ENCODE measurements around the gene XYLB. TPM values are rescaled to one million over a fixed set of nuclear protein-coding genes. Genes with fewer than 3 reads are reported as not detected.
"Not testable (repeated sequence)": the region's sequence is repeated elsewhere in the genome, so short reads cannot be mapped to it uniquely, and the experiment has no call there.

The XYLB gene
- total RNA-seq, result 5.6 TPM

- peak; percentile 49 for DNase-seq
Observed at GRCh38 chr3:38346587-38347410, at the start of gene XYLB. Gene XYLB, plus strand, starts transcription at chr3:38346785. Its CDS starts 84 bp downstream, at chr3:38346869.

DNA sequence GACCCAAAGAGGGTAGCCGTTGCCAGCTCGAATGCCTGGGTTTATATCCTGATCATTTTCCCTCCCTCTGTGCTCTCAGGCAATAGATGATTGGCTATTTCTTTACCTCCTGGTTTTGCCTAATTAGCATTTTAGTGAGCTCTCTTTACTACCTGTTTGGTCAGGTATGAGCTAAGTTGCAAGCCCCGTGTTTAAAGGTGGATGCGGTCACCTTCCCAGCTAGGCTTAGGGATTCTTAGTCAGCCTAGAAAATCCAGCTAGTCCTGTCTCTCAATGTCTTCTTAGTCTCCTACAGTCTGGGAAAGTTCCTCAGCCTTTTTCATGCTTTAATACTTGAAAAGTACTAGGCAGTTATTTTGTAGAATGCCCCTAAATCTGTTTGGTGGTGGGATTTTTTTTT lies 49.5 kb upstream of the XYLB start:
- DNase-seq, result not testable (repeated sequence)

DNA sequence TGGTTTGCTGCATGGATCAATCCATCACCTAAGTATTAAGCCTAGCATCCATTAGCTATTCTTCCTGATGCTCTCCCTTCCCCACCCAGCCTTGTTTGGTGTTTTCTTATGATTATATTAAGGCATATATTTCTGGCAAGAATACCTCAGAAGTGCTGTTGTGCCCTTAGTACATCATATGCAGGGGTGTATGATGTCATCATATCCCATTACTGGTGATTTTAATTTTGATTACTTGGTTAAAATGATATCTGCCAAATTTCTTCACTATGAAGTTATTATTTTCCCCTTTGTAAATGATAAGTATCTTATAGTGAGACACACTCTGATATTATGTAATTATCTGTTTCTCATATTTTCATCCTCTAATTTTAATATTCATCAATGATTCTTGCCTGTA lies 49.0 kb upstream of the XYLB start:
- no peak for DNase-seq

DNA sequence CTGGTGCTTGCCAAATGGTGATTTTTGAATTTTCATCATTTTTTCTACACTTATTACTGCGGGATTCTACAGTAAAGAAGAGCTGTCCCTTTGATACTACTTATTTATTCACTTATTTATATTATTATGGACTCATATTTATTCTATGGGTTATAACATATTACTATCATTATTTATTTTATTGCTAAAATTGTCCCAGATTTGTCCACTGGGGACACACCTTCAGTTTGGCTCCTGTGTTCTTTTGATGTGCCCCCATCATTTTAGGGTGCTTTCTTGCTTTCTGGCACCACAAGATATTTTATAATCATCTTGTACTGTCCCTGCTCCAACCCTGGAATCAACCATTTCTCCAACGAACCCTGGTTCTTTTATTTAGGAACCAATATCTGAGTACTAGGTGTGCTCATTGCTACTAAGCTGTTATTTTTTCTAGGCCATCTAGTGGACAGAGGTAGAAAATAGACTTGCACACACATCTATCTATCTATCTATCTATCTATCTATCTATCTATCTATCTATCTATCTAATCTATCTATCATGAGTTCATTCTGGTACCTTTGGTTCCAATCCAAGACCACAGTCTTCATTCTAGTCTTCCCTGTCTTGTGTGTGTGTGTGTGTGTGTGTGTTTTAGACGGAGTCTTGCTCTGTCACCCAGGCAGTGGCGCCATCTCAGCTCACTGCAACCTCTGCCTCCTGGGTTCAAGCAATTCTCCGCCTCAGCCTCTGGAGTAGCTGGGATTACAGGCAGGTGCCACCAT lies 48.5 kb upstream of the XYLB start:
- DNase-seq, result no peak

DNA sequence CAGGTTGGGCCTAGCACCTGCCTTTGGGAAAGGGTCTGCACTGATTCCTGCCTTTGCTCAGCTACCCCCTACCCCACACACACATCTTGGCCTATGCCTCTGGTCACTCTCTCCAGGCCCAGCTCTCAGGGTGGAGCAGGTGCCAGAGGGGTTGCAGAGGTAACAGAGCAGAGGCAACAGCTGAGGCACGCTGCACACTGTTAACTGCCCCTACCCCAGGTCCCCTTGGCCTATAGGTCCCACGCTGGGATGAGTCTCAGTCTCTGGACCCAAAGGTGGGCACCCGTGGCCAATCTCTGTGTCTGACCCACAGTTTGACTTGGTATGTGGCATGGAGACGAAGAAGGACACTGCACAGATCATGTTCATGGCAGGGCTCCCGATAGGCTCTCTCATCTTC lies 39.6 kb upstream of the XYLB start:
- DNase-seq, result no peak

DNA sequence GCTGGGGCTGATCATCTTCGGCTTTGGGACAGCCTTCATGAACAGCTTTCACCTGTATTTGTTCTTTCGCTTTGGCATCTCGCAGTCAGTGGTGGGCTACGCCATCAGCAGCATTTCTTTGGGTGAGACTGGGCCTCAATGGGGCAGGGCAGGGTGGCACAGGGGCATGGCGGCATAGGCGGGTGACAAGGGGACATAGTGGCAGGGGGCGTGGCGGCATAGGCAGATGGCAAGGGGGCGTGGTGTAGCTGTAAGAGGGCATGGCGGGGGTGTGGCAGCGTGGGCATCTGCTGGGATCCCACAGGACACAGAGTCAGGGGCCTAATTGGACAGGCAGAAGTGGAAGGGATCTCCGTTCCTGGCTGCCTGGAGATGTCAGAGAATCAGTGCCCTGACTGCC lies 39.0 kb upstream of the XYLB start:
- DNase-seq, result no peak

DNA sequence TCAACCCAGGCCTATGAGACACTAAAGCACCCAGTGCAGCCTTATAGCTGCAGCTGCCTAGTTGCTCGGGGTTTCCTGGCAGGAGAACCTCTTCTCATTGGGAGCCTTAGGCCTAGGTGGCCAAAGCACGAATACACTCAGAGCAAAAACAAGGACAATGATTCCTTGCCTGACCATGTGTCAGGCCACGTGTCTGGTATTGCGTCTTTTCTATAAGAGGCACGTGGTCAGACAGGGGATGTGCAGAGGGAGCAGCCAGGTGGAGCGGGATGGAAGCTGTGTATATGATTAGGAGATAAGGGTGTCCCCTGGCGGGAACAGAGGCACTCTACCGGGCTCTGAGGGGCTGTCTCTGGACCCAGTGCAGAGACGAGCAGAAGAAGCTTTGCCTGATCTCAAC lies 38.1 kb upstream of the XYLB start:
- DNase-seq, result no peak

DNA sequence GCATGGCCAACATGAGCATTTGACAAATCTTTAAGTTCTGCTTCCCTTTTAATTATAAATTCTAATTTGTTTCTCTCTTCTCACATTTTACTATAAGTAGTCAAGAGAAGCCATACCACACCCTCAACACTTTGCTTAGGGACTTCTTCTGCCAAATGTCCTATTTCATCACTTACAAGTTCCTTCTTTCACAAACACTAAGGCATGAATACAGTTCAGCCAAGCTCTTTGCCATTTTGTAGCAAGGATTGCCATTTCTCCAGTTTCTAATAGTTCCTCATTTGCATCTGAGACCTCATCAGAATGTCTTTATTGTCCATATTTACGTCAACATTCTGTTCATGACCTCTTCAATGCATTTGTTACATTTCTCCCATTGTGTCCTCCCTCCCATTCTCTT lies 35.1 kb upstream of the XYLB start:
- no peak for DNase-seq

GRCh38 chr3:38311941-38312340 lies 34.6 kb upstream of the XYLB start:
- DNase-seq, result no peak

- DNase-seq, result no peak
Observed at GRCh38 chr3:38312356-38312755, 34.2 kb upstream of the XYLB start.

DNA sequence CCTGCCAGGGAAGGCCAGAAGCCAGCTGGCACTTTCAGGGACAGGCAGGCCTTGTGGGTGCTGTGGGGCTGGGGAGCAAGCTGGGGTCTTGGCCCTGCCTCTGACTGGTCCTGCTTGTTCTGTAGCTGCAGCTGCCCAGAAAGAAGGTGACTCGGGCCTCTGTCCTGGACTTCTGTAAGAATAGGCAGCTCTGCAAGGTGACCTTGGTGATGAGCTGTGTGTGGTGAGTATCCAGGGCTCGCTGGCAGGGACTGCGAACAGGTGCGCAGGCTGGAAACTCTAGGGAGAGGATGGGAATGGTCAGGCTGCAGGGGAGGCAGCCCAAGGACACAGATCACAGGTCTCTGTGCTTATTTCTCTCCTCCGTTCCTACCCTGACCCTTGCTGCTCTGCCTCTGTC lies 33.3 kb upstream of the XYLB start:
- DNase-seq, result no peak

- no peak for DNase-seq
Observed at GRCh38 chr3:38313695-38314094, 32.9 kb upstream of the XYLB start.

DNA sequence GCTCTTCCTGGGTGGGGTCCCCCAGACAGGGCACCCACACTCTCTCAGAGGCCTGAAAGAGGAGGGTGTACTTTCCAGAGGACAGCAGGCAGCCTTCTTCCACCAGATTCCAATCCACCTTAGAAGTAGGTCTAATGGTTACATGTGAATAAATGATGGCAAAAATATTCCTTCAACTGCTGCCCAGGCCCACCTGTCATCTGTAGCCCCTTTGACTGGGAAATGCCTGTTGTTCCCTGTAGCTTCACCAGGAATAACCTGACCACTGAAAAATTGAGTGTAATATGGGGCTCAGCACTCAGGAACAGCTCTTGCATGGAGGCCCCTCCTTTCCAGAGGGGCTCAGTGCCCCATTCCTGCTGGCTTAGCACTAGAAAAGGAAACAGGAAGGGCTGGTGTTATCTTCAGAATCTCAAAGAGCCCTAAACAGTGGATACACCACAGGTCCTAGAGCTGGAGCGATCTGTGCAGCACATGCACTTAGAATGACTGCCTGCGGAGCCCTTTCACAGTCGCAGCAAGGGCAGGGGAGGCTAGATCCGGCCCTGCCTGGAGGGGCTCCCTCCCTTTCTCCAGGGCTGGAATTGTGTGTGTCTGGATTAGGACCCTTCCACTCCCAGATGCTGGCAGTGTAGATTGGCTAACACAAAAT lies 32.3 kb upstream of the XYLB start:
- no peak for DNase-seq

GRCh38 chr3:38314764-38315487 lies 31.7 kb upstream of the XYLB start:
- DNase-seq, result no peak

- DNase-seq, result no peak
Observed at GRCh38 chr3:38315488-38316230, 30.9 kb upstream of the XYLB start.

- no peak for DNase-seq
Observed at GRCh38 chr3:38316356-38317191, 30.0 kb upstream of the XYLB start.

GRCh38 chr3:38317192-38317759 lies 29.3 kb upstream of the XYLB start:
- no peak for DNase-seq

DNA sequence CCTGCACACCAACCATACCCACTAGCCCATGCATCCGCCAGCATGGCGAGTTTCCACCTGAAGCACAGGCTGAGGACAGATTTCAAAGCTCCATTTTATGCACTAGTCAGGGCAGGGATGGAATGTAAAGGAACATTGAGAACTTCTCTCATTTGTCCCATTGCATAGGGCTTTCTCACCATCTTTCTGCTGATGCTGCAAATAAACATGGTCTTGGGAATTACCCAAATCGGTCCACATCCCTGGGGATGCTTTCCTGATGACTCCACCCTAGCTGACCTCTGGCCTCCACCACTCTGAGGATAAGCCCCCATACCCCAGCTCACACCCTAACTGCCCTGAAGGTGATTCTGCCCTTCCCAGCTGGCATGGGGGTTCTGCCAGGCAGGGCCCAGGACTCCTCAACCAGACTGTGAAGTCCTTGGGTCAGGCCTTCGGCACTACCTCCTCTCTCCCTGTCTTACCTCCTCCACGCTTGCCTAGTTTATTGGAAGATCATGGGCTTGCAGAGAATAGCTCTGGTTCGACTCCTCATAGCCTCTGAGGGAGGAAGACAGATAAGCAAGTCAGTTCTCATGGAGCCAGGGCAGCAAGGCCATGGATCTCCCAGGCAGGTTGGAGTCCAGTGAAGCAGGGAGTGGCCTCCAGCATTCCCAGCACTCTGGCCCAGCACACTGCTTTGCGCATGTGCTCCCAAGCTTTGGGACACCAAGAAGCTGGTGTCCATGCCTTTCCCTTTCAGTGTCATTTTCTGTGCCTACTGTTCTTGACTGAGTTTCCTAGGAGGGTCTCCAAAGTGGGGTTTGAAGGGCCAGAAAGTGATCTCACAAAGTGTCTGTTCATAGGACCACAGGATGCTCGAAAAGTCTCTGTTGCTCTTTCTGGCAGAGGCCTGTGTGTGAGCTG lies 27.6 kb upstream of the XYLB start:
- DNase-seq, result no peak

GRCh38 chr3:38320638-38321037 lies 25.9 kb upstream of the XYLB start:
- not testable (repeated sequence) for DNase-seq

Data from skin of body (tissue), 2 donors.